ENCODE results near the gene WRNIP1. TPM values are rescaled to one million over a fixed set of nuclear protein-coding genes. Genes with fewer than 3 reads are reported as not detected.

Gene WRNIP1
- total and polyA plus RNA-seq, 9 of the 15 experiments (the other 6 are each of a cell fraction or from before 2014, with no cell fraction given): 13.2 to 63.6 (median 48.6) TPM

DNA sequence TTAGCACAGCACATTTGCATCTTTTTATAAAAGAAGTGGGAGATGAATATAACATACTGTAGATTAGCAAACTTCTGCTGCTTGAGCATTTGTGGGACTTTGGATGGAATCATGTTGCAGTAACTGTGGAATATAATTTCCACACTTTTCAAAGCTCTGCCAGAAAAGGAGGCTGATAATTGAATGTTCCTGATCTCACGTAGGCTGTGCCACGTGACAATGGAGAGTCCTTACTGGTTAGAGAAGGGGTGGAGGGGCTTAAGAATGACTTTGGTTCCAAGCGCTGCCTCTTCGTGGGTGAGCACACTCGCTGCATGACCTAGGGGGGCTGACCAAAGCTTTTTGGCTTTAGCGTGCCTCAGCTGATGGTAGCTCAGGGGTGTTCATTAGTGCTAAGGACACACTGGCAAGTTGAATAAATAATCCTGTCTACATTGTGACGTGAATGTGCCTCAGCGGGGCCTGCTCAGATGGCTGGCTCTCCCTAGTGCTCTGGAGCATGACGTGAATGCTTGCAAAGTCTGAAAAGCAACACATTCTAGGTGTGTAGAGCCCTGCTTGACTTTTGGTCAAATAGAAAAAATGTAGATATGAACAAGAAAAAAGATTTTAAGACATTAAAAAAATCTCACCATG is 15.0 kb downstream of the WRNIP1 start:
- peaks cover 75% of the 10 kb centered on the region for H3K79me2 ChIP-seq (ENCODE audit: control insufficient read depth, insufficient read depth, low read length)
- no peak overlapping the region for H3K4me2 ChIP-seq (ENCODE audit: insufficient read depth, low read length)
- H4K20me1 ChIP-seq (replicated peaks; ENCODE audit: control insufficient read depth, insufficient read depth, low read length): 0 out of 2 replicates have a peak, but pooled peaks cover 5% of the 10 kb centered on the region
- DNase-seq (ENCODE audit: extremely low read depth in 1 of 4, low spot score in 3 of 4) (no peak), ATAC-seq (no peak), FAIRE-seq (no peak)
- no peak overlapping the region for H2AFZ ChIP-seq (ENCODE audit: low read depth, low read length)
- intact Hi-C loops (cut with micrococcal nuclease) (no loop called here), in situ Hi-C loops (cut with MboI) (loop anchor here (10.0 kb wide), 1 partner anchor 275 kb away; no protein-coding TSS in a partner anchor)
- peaks cover 19 to 20% of the 10 kb centered on the region in 2 experiments for H3K4me1 ChIP-seq (replicated peaks in 1 of 2; ENCODE audit: control insufficient read depth in 2 of 2, insufficient read depth in 2 of 2, low read length in 2 of 2)
- no TSS peak for BruUV-seq (replicated peaks)
- no peak overlapping the region for H3K9ac ChIP-seq (ENCODE audit: insufficient read depth in 1 of 2, low read depth in 2 of 2, low read length in 2 of 2)
- no peak overlapping the region for H3K27ac ChIP-seq (ENCODE audit: extremely low read depth, low read depth, low read length)
- no peaks in the 10 kb centered on the region for H3K9me3 ChIP-seq (replicated peaks; ENCODE audit: control insufficient read depth, insufficient read depth, low read depth, low read length)
- CTCF ChIA-PET (ENCODE audit: low intra/inter-chr PET ratio): no interaction called here
- H3K27me3 ChIP-seq (ENCODE audit: control insufficient read depth in 2 of 2, insufficient read depth in 2 of 2, low read length in 2 of 2): no peaks in the 10 kb centered on the region
- WGBS (ENCODE audit: insufficient coverage, low coverage, missing lambda C conversion rate): 84% methylated on average over 9 of the region's 9 CpGs
- H3K36me3 ChIP-seq (ENCODE audit: control insufficient read depth, insufficient read depth, low read length): peaks cover 92% of the 10 kb centered on the region
- H3K9me1 ChIP-seq (ENCODE audit: control insufficient read depth, insufficient read depth, low read length): no peaks in the 10 kb centered on the region
- POLR2A ChIA-PET: interaction anchor here (0.7 to 9.0 kb wide), 5 partner anchors 10 to 608 kb away, joined by 4 to 151 read pairs (median 4); partner anchors contain the start of gene WRNIP1
- no peak overlapping the region for H3K4me3 ChIP-seq
- TF ChIP-seq RBM34 (IDR thresholded peaks at IDR 0.05; ENCODE audit: borderline replicate concordance, insufficient read depth, low read length) (no peak), ZNF57 (CRISPR knock-in tag; IDR thresholded peaks at IDR 0.05) (no peak), SIX5 (IDR thresholded peaks at IDR 0.05; ENCODE audit: borderline replicate concordance in 1 of 2, insufficient read depth in 1 of 2, low read depth in 1 of 2, low read length in 2 of 2) (no peak), CBX2 (IDR thresholded peaks at IDR 0.05; ENCODE audit: insufficient read depth, low read length, poor library complexity, severe bottlenecking) (no peak), SMAD4 (CRISPR knock-in tag; conservative IDR thresholded peaks at IDR 0.05) (no peak), HDAC8 (tag; IDR thresholded peaks at IDR 0.05) (no peak), ZNF507 (tag; conservative IDR thresholded peaks at IDR 0.05) (no peak), CREB1 (IDR thresholded peaks at IDR 0.05) (no peak), CREB1 (CRISPR knock-in tag; IDR thresholded peaks at IDR 0.05) (no peak), ZNF146 (CRISPR knock-in tag; IDR thresholded peaks at IDR 0.05; ENCODE audit: unreplicated experiment) (no peak), TBL1XR1 (IDR thresholded peaks at IDR 0.05; ENCODE audit: low read length in 2 of 2) (no peak), E2F3 (CRISPR knock-in tag; IDR thresholded peaks at IDR 0.05) (no peak)
- TF ChIP-seq, protein P1, sequence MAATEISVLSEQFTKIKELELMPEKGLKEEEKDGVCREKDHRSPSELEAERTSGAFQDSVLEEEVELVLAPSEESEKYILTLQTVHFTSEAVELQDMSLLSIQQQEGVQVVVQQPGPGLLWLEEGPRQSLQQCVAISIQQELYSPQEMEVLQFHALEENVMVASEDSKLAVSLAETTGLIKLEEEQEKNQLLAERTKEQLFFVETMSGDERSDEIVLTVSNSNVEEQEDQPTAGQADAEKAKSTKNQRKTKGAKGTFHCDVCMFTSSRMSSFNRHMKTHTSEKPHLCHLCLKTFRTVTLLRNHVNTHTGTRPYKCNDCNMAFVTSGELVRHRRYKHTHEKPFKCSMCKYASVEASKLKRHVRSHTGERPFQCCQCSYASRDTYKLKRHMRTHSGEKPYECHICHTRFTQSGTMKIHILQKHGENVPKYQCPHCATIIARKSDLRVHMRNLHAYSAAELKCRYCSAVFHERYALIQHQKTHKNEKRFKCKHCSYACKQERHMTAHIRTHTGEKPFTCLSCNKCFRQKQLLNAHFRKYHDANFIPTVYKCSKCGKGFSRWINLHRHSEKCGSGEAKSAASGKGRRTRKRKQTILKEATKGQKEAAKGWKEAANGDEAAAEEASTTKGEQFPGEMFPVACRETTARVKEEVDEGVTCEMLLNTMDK (IDR thresholded peaks at IDR 0.05; ENCODE audit: borderline replicate concordance, insufficient read depth, low read depth, low read length, poor library complexity, severe bottlenecking): no peak
- TF ChIP-seq, protein P2, sequence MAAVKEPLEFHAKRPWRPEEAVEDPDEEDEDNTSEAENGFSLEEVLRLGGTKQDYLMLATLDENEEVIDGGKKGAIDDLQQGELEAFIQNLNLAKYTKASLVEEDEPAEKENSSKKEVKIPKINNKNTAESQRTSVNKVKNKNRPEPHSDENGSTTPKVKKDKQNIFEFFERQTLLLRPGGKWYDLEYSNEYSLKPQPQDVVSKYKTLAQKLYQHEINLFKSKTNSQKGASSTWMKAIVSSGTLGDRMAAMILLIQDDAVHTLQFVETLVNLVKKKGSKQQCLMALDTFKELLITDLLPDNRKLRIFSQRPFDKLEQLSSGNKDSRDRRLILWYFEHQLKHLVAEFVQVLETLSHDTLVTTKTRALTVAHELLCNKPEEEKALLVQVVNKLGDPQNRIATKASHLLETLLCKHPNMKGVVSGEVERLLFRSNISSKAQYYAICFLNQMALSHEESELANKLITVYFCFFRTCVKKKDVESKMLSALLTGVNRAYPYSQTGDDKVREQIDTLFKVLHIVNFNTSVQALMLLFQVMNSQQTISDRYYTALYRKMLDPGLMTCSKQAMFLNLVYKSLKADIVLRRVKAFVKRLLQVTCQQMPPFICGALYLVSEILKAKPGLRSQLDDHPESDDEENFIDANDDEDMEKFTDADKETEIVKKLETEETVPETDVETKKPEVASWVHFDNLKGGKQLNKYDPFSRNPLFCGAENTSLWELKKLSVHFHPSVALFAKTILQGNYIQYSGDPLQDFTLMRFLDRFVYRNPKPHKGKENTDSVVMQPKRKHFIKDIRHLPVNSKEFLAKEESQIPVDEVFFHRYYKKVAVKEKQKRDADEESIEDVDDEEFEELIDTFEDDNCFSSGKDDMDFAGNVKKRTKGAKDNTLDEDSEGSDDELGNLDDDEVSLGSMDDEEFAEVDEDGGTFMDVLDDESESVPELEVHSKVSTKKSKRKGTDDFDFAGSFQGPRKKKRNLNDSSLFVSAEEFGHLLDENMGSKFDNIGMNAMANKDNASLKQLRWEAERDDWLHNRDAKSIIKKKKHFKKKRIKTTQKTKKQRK (IDR thresholded peaks at IDR 0.05; ENCODE audit: borderline replicate concordance, low read depth, low read length): no peak
- TF ChIP-seq, protein P3, sequence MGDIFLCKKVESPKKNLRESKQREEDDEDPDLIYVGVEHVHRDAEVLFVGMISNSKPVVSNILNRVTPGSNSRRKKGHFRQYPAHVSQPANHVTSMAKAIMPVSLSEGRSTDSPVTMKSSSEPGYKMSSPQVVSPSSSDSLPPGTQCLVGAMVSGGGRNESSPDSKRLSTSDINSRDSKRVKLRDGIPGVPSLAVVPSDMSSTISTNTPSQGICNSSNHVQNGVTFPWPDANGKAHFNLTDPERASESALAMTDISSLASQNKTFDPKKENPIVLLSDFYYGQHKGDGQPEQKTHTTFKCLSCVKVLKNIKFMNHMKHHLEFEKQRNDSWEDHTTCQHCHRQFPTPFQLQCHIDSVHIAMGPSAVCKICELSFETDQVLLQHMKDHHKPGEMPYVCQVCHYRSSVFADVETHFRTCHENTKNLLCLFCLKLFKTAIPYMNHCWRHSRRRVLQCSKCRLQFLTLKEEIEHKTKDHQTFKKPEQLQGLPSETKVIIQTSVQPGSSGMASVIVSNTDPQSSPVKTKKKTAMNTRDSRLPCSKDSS (IDR thresholded peaks at IDR 0.05; ENCODE audit: low read depth, partially characterized antibody): no peak
